NCI-H1417 (cell line): ENCODE results near the gene CD93.

ENCODE experiments used
- DNase-seq, 3 experiments: peaks; one replicate each; lab custom pipeline; 2025; lab: John Stamatoyannopoulos, UW

The CD93 gene

GRCh38 chr20:23035731-23036130 lies 50.4 kb downstream of the CD93 start:
- no peak for DNase-seq

GRCh38 chr20:23034721-23035671 lies 51.1 kb downstream of the CD93 start, which contains the start of gene SSTR4:
TSS of gene SSTR4 (plus strand) at chr20:23035312. CDS start at chr20:23035484, 172 bp downstream.
- no peak for DNase-seq

- no peak for DNase-seq
Measured at GRCh38 chr20:23033918-23034317, 52.2 kb downstream of the CD93 start.

- DNase-seq: no peak
Measured at GRCh38 chr20:23032750-23033078, 53.4 kb downstream of the CD93 start.

GRCh38 chr20:23032056-23032749 lies 53.9 kb downstream of the CD93 start:
- DNase-seq: peak in 2 of 3 experiments; percentile 13 to 40

- no peak for DNase-seq
Measured at GRCh38 chr20:23031346-23031745, 54.8 kb downstream of the CD93 start.
